Measurements from ENCODE around the gene ADAMTS7. TPM values are rescaled to one million over a fixed set of nuclear protein-coding genes. Genes with fewer than 3 reads are reported as not detected.
"Not testable (repeated sequence)": the region's sequence is repeated elsewhere in the genome, so short reads cannot be mapped to it uniquely, and the experiment has no call there.

ADAMTS7 gene
- total RNA-seq, 1 donor from 2014 or later = 19.2 TPM

- Histone ChIP-seq H4K20me1 (ENCODE audit: low read depth) (no peaks in the 10 kb centered on the region), H3K4me3 (no peak overlapping the region), H3K4me1 (peaks cover 7% of the 10 kb centered on the region), H3K9me3 (ENCODE audit: low read depth) (no peaks in the 10 kb centered on the region), H2AFZ (replicated peaks) (no peak overlapping the region), H3K27me3 (no peaks in the 10 kb centered on the region), H3K27ac (no peak overlapping the region), H3K79me2 (ENCODE audit: low read depth) (no peaks in the 10 kb centered on the region), H3F3A (ENCODE audit: low read depth) (no peaks in the 10 kb centered on the region), H3K9ac (no peak overlapping the region), H3K4me2 (no peak overlapping the region), H3K36me3 (no peaks in the 10 kb centered on the region)
- Mint-ChIP-seq H3K4me3 (no peak overlapping the region), H3K27me3 (ENCODE audit: insufficient read depth, low read depth) (peaks cover 4% of the 10 kb centered on the region), H3K9me3 (no peaks in the 10 kb centered on the region), H3K36me3 (peaks cover 2% of the 10 kb centered on the region), H3K4me1 (peaks cover 6% of the 10 kb centered on the region), H3K27ac (no peak overlapping the region)
- TF ChIP-seq EZH2 (IDR thresholded peaks at IDR 0.05) = no peak
- no peak for TF ChIP-seq EZH2phosphoT487 (IDR thresholded peaks at IDR 0.05)
- TF ChIP-seq, protein P1, sequence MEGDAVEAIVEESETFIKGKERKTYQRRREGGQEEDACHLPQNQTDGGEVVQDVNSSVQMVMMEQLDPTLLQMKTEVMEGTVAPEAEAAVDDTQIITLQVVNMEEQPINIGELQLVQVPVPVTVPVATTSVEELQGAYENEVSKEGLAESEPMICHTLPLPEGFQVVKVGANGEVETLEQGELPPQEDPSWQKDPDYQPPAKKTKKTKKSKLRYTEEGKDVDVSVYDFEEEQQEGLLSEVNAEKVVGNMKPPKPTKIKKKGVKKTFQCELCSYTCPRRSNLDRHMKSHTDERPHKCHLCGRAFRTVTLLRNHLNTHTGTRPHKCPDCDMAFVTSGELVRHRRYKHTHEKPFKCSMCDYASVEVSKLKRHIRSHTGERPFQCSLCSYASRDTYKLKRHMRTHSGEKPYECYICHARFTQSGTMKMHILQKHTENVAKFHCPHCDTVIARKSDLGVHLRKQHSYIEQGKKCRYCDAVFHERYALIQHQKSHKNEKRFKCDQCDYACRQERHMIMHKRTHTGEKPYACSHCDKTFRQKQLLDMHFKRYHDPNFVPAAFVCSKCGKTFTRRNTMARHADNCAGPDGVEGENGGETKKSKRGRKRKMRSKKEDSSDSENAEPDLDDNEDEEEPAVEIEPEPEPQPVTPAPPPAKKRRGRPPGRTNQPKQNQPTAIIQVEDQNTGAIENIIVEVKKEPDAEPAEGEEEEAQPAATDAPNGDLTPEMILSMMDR (IDR thresholded peaks at IDR 0.05) = no peak
- DNase-seq (ENCODE audit: low spot score) = no peak
These were observed 50.2 kb downstream of the ADAMTS7 start for GRCh38 chr15:78761020-78761419.

GRCh38 chr15:78760091-78760882, 51.0 kb downstream of the ADAMTS7 start:
- H3K27ac ChIP-seq; H3K36me3 ChIP-seq; H3K4me1 ChIP-seq; H3K9ac ChIP-seq; H3F3A ChIP-seq (ENCODE audit: low read depth); H3K27me3 ChIP-seq; H3K36me3 Mint-ChIP-seq; H3K4me1 Mint-ChIP-seq; H3K79me2 ChIP-seq (ENCODE audit: low read depth); H2AFZ ChIP-seq (replicated peaks); H3K27me3 Mint-ChIP-seq (ENCODE audit: insufficient read depth, low read depth); H3K4me3 Mint-ChIP-seq; H3K9me3 ChIP-seq (ENCODE audit: low read depth); H3K9me3 Mint-ChIP-seq; H4K20me1 ChIP-seq (ENCODE audit: low read depth); H3K4me2 ChIP-seq; H3K4me3 ChIP-seq; DNase-seq (ENCODE audit: low spot score): not testable (repeated sequence)
- peak overlapping the region; percentile 63 for H3K27ac Mint-ChIP-seq

DNA sequence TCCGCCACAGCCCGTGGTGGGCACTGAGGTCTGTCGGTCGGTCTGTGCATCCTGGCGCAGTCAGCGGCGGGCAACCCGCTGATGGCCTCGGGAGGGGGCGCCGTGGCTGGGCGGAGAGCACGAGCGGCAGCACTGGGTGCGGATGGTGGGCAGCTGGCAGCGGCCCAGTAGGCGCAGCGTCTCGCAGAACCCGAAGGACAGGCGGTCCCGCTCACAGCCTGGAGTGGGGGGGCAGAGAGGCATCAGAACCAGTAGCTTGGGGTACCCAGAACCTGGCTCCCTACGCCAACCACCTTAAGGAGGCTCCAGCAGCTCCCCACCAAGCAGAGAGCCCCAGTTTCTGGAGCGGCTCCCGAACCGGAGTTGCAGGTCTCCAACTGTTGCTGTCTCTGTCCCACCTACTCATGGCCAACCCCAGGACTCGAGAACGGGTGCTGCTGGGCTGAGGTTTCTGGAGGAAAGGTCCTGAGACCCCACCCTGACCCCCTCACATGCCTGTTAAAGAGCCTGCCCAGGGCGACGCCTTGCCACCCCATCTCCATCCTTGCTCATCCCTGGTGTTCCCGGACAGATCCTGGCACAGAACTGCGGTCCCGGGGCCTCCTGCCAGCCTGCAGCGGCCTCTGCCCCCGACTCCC, 51.8 kb downstream of the ADAMTS7 start:
- H3F3A ChIP-seq (ENCODE audit: low read depth); H3K27me3 ChIP-seq; H3K9ac ChIP-seq; H3K4me1 ChIP-seq; H3K79me2 ChIP-seq (ENCODE audit: low read depth); H3K36me3 Mint-ChIP-seq; H3K27me3 Mint-ChIP-seq (ENCODE audit: insufficient read depth, low read depth); H3K9me3 ChIP-seq (ENCODE audit: low read depth); H3K4me2 ChIP-seq; DNase-seq (ENCODE audit: low spot score); H3K4me3 Mint-ChIP-seq; H3K27ac ChIP-seq; H4K20me1 ChIP-seq (ENCODE audit: low read depth); H3K4me1 Mint-ChIP-seq; H3K4me3 ChIP-seq; H3K36me3 ChIP-seq; H2AFZ ChIP-seq (replicated peaks); H3K9me3 Mint-ChIP-seq; H3K27ac Mint-ChIP-seq: not testable (repeated sequence)

DNA sequence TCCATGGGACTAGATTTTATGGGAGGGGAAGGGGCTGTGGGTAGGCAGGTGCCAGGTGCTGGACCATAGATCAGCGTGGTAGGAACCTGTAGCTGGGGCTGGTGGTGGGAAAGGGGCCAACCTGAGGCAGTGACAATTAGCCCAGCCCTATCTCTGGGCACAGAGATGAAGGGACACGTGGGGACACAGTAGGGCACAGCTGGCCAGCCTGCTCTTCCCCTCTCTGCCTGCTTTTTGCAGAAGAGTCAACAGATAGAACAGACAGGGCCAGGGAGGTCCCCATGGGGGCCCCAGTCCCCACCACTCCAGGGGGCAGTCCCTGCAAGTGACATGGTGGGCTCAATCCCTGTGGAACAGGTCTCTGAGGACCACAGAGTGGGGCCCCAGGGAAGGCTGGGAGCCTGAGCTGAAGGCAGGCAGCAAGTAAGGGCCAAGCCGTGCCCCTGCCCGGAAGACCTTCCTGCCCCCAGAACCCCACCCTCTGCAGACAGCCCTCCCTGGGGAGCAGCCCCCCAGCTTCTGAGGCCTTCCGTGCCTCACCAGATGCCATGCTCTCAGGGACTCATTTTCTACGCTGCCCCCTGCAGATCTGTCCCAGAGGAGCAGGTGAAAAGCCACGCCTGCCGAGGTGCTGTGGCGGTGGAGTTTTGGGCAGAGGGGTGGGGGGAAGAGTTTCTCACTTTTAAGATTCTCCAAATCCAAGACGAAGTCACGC, 52.6 kb downstream of the ADAMTS7 start:
- H3K27ac Mint-ChIP-seq; DNase-seq (ENCODE audit: low spot score); H3K9me3 Mint-ChIP-seq: not testable (repeated sequence)

GRCh38 chr15:78758084-78758483, 53.2 kb downstream of the ADAMTS7 start:
- H3K36me3 Mint-ChIP-seq; H3K27ac ChIP-seq; H3K4me2 ChIP-seq; H3K9me3 ChIP-seq (ENCODE audit: low read depth); H3K36me3 ChIP-seq; H3K9ac ChIP-seq; H3K4me3 ChIP-seq; H3K27ac Mint-ChIP-seq; H3K4me1 ChIP-seq; H3K79me2 ChIP-seq (ENCODE audit: low read depth); H4K20me1 ChIP-seq (ENCODE audit: low read depth); H3K4me3 Mint-ChIP-seq; H3K27me3 ChIP-seq; H3K9me3 Mint-ChIP-seq; H3F3A ChIP-seq (ENCODE audit: low read depth); H2AFZ ChIP-seq (replicated peaks); H3K27me3 Mint-ChIP-seq (ENCODE audit: insufficient read depth, low read depth); DNase-seq (ENCODE audit: low spot score): not testable (repeated sequence)
- peaks cover 15% of the 10 kb centered on the region for H3K4me1 Mint-ChIP-seq

More for the DNA sequence above, 52.6 kb downstream of the ADAMTS7 start:
- not testable (repeated sequence) for H3K79me2 ChIP-seq (ENCODE audit: low read depth); H4K20me1 ChIP-seq (ENCODE audit: low read depth); H3K36me3 ChIP-seq; H2AFZ ChIP-seq (replicated peaks); H3K27me3 ChIP-seq; H3K36me3 Mint-ChIP-seq; H3F3A ChIP-seq (ENCODE audit: low read depth); H3K4me1 ChIP-seq; H3K9me3 ChIP-seq (ENCODE audit: low read depth); H3K4me3 Mint-ChIP-seq; H3K27me3 Mint-ChIP-seq (ENCODE audit: insufficient read depth, low read depth); H3K4me2 ChIP-seq; H3K4me3 ChIP-seq; H3K9ac ChIP-seq; H3K27ac ChIP-seq
- H3K4me1 Mint-ChIP-seq = peaks cover 13% of the 10 kb centered on the region
